ENCODE measurements around the gene TMEM200A.

GRCh38 chr6:130467146-130468050 is 101.6 kb downstream of the TMEM200A start:
- TF ChIP-seq CTCF (IDR thresholded peaks at IDR 0.05) (no peak), POLR2A (IDR thresholded peaks at IDR 0.05) (no peak)

Data from testis (tissue), 2 donors.